Eye (tissue), 1 donor: ENCODE measurements around the gene INPP5E.

Experiments used
- DNase-seq: peaks from one replicate; pipeline ENCODE4 v3.0.0-alpha.2; 2015

Gene INPP5E

GRCh38 chr9:136439481-136440408, at the start of gene INPP5E:
Gene INPP5E (minus strand): TSS chr9:136439845. CDS start chr9:136439419, 426 bp downstream.
- peak; percentile 90 for DNase-seq

- DNase-seq = peak; percentile 81
These were observed 48.9 kb upstream of the INPP5E start for GRCh38 chr9:136488247-136489214.

GRCh38 chr9:136487672-136488071, 48.0 kb upstream of the INPP5E start:
- DNase-seq = no peak

- no peak for DNase-seq
These were observed 47.4 kb upstream of the INPP5E start for GRCh38 chr9:136486823-136487620.

- DNase-seq = no peak
These were observed 46.5 kb upstream of the INPP5E start for GRCh38 chr9:136486131-136486530.

- DNase-seq = peak; percentile 96
These were observed 45.7 kb upstream of the INPP5E start for GRCh38 chr9:136485049-136486045.

- DNase-seq = no peak
These were observed 44.8 kb upstream of the INPP5E start for GRCh38 chr9:136484153-136485048.

- peak; percentile 98 for DNase-seq
These were observed 44.0 kb upstream of the INPP5E start for GRCh38 chr9:136483589-136484152.

- DNase-seq = peak; percentile 99
These were observed 43.3 kb upstream of the INPP5E start, which contains the start of gene SEC16A for GRCh38 chr9:136482793-136483588. Gene SEC16A (minus strand): TSS chr9:136483040. CDS start chr9:136477615, 5,425 bp downstream.

- peak; percentile 71 for DNase-seq
These were observed 42.6 kb upstream of the INPP5E start for GRCh38 chr9:136482046-136482792.

- DNase-seq = no peak
These were observed 41.9 kb upstream of the INPP5E start for GRCh38 chr9:136481558-136481957.

- no peak for DNase-seq
These were observed 36.9 kb upstream of the INPP5E start for GRCh38 chr9:136476369-136477150.

GRCh38 chr9:136474974-136475865, 35.6 kb upstream of the INPP5E start:
- DNase-seq = no peak

- no peak for DNase-seq
These were observed 34.5 kb upstream of the INPP5E start for GRCh38 chr9:136474021-136474640.

- DNase-seq = no peak
These were observed 33.7 kb upstream of the INPP5E start for GRCh38 chr9:136473354-136473721.
